B cell (primary cell): ENCODE measurements around the gene NDUFV2. TPM values are rescaled to one million over a fixed set of nuclear protein-coding genes. Genes with fewer than 3 reads are reported as not detected.
"Not testable (repeated sequence)": the region's sequence is repeated elsewhere in the genome, so short reads cannot be mapped to it uniquely, and the experiment has no call there.

Experiments used
- ATAC-seq: fragments of 200-7000 bp; cut with Tn5 transposase; one replicate; pipeline ENCODE4 v1.10.0; 2021; ENCODE audit warnings: low read depth, mild to moderate bottlenecking, moderate number of reproducible peaks, moderate library complexity
- CTCF ChIA-PET: fragments of 350-600 bp; sonication (Branson Sonifier 250); formaldehyde crosslinking; loops from one replicate; lab custom pipeline; 2021; ENCODE audit warnings: antibody characterized with exemption, inconsistent platforms; lab: Charles Lee
- POLR2A ChIA-PET: fragments of 350-600 bp; sonication (Branson Sonifier 250); formaldehyde crosslinking; loops from one replicate; lab custom pipeline; 2021; ENCODE audit warnings: antibody characterized with exemption; lab: Charles Lee
- DNase-seq: peaks from one replicate; pipeline ENCODE4 v3.0.0; 2013
- H2AFZ ChIP-seq: 2 replicates; pipeline ENCODE4 v1.6.1; 2012; ENCODE audit warnings: mild to moderate bottlenecking, low read depth, low read length; ENCODE audit not compliant: insufficient read depth, poor library complexity, severe bottlenecking
- H3K27ac ChIP-seq, 2 donors: 1 replicate in 1 of 2; 2 replicates in 1 of 2; pipeline ENCODE4 v1.5.1; 2012 to 2013; ENCODE audit warnings: low read length in 2 of 2, mild to moderate bottlenecking in 2 of 2, moderate library complexity in 1 of 2
- H3K27me3 ChIP-seq, 4 experiments: fragments of 200-600 bp in 1 of 4; sonication (generic) in 1 of 4; replicated peaks in 1 of 4; 1 replicate in 2 of 4; 2 replicates in 2 of 4; pipeline versions ENCODE4 v1.6.1 to v1.7.0; 2013 to 2016; ENCODE audit warnings: low read length in 3 of 4, mild to moderate bottlenecking in 2 of 4, mixed read lengths in 1 of 4, moderate library complexity in 1 of 4; ENCODE audit not compliant: insufficient read depth in 4 of 4, control insufficient read depth in 3 of 4; ENCODE audit errors: control extremely low read depth in 1 of 4
- H3K36me3 ChIP-seq, 2 experiments: replicated peaks in 1 of 2; 1 replicate in 1 of 2; 2 replicates in 1 of 2; pipeline versions ENCODE4 v1.6.1 to v1.7.1; 2013; ENCODE audit warnings: low read length in 1 of 2; ENCODE audit not compliant: insufficient read depth in 2 of 2, control insufficient read depth in 1 of 2; ENCODE audit errors: control extremely low read depth in 1 of 2, extremely low read depth in 1 of 2
- H3K4me1 ChIP-seq, 2 donors: fragments of 200-600 bp in 1 of 2; sonication (generic) in 1 of 2; 1 replicate in 1 of 2; 2 replicates in 1 of 2; pipeline versions ENCODE4 v1.5.1 to v1.6.1; 2013 to 2017; ENCODE audit warnings: low read length in 2 of 2; ENCODE audit not compliant: control insufficient read depth in 2 of 2, insufficient read depth in 2 of 2
- H3K4me2 ChIP-seq: replicated peaks from 2 replicates; pipeline ENCODE3; 2012; ENCODE audit warnings: mild to moderate bottlenecking, low read depth, low read length; ENCODE audit not compliant: poor library complexity, severe bottlenecking
- H3K4me3 ChIP-seq, 5 experiments: fragments of 200-600 bp in 1 of 5; sonication (generic) in 1 of 5; 1 replicate in 3 of 5; 2 replicates in 2 of 5; pipeline versions ENCODE4 v1.5.1 to v1.7.0; 2011 to 2016; ENCODE audit warnings: low read length in 4 of 5, mild to moderate bottlenecking in 4 of 5, low read depth in 2 of 5, control low read depth in 1 of 5, moderate library complexity in 1 of 5; ENCODE audit not compliant: insufficient read depth in 1 of 5; ENCODE audit errors: control extremely low read depth in 1 of 5, extremely low read depth in 1 of 5
- H3K79me2 ChIP-seq: fragments of 200-600 bp; sonication (generic); one replicate; pipeline ENCODE4 v1.6.0; 2016; ENCODE audit warnings: low read length; ENCODE audit not compliant: control insufficient read depth, insufficient read depth
- H3K9ac ChIP-seq: fragments of 200-600 bp; sonication (generic); 2 replicates; pipeline ENCODE4 v1.6.1; 2017; ENCODE audit warnings: mild to moderate bottlenecking, low read length, moderate library complexity
- H3K9me3 ChIP-seq, 3 donors: one replicate each; pipeline versions ENCODE4 v1.6.1 to v1.7.1; 2013; ENCODE audit warnings: low read length in 2 of 3; ENCODE audit not compliant: control insufficient read depth in 2 of 3, insufficient read depth in 1 of 3; ENCODE audit errors: control extremely low read depth in 1 of 3
- H4K20me1 ChIP-seq: 2 replicates; pipeline ENCODE4 v1.6.0; 2012; ENCODE audit warnings: mild to moderate bottlenecking, low read length; ENCODE audit not compliant: insufficient read depth, control insufficient read depth, poor library complexity, severe bottlenecking
- H3K27ac Mint-ChIP-seq: one replicate; pipeline ENCODE4 v1.8.0; 2021; ENCODE audit warnings: mixed read lengths
- H3K27me3 Mint-ChIP-seq: one replicate; pipeline ENCODE4 v1.8.0; 2021; ENCODE audit warnings: mixed read lengths
- H3K4me1 Mint-ChIP-seq: one replicate; pipeline ENCODE4 v1.8.0; 2021; ENCODE audit warnings: mixed read lengths
- H3K4me3 Mint-ChIP-seq: one replicate; pipeline ENCODE4 v1.8.0; 2021; ENCODE audit warnings: mixed read lengths
- H3K9me3 Mint-ChIP-seq: one replicate; pipeline ENCODE4 v1.8.0; 2022; ENCODE audit warnings: mixed read lengths; ENCODE audit not compliant: insufficient read depth
- CTCF ChIP-seq: fragments of 200-600 bp; IDR thresholded peaks from one replicate; pipeline ENCODE4 v1.8.0; 2022; ENCODE audit warnings: antibody characterized with exemption, mild to moderate bottlenecking
- EZH2 ChIP-seq: IDR thresholded peaks from 2 replicates; pipeline ENCODE4 v1.6.1; 2012; ENCODE audit warnings: borderline replicate concordance, low read depth, mild to moderate bottlenecking, moderate library complexity, low read length; ENCODE audit not compliant: insufficient read depth, poor library complexity, severe bottlenecking
- WGBS: methylation state at CpG from one replicate; pipeline ENCODE4 v1.1.5; 2013; ENCODE audit warnings: missing lambda C conversion rate; ENCODE audit not compliant: insufficient coverage; 5-methylcytosine and 5-hydroxymethylcytosine counted together
- intact Hi-C: fragments of 100-400 bp; cut with micrococcal nuclease; formaldehyde crosslinking; loops from one replicate; pipeline ENCODE4 v1.10.0; 2022
- polyA plus RNA-seq: library from polyadenylated mRNA; depleted of rRNA; stranded (reverse); fragments of >200 nt; gene quantifications from 2 replicates; pipeline ENCODE4 v1.2.3, GENCODE V29; 2012
- total RNA-seq, 2 donors: library from RNA; stranded (reverse); fragments of 120-200 nt in 1 of 2; gene quantifications; 1 replicate in 1 of 2; 2 replicates in 1 of 2; pipeline versions ENCODE4 v1.2.3 to v1.2.4, GENCODE V29; 2013 to 2022

Gene NDUFV2
- total and polyA plus RNA-seq, 2 donors (not counting 1 experiment from before 2014, with no cell fraction given): 44.4 to 137 TPM

GRCh38 chr18:9160014-9160413 lies 57.5 kb downstream of the NDUFV2 start:
- DNase-seq (no peak), ATAC-seq (no peak)
- Mint-ChIP-seq H3K4me1 (peaks cover 55% of the 10 kb centered on the region), H3K4me3 (no peak overlapping the region), H3K27me3 (no peaks in the 10 kb centered on the region), H3K9me3 (peaks cover 13% of the 10 kb centered on the region), H3K27ac (no peak overlapping the region)
- H3K4me3 ChIP-seq: no peak overlapping the region
- peaks cover 99% of the 10 kb centered on the region for H3K79me2 ChIP-seq
- H3K27ac ChIP-seq: no peak overlapping the region
- H3K4me2 ChIP-seq: no peak overlapping the region
- H2AFZ ChIP-seq: no peak overlapping the region
- no peak overlapping the region for H3K9ac ChIP-seq
- 100% methylated on average over 1 of the region's 4 CpGs for WGBS
- H3K4me1 ChIP-seq: peaks cover 0 to 22% of the 10 kb centered on the region in 2 donors
- H3K36me3 ChIP-seq: peaks cover 1 to 14% of the 10 kb centered on the region in 2 experiments
- TF ChIP-seq CTCF (no peak), EZH2 (no peak)
- peaks cover 92% of the 10 kb centered on the region for H4K20me1 ChIP-seq
- ChIA-PET CTCF (interaction anchor here (0.7 to 1.6 kb wide), 4 partner anchors 8 to 94 kb away, joined by 3 to 4 read pairs (median 3); no protein-coding TSS in a partner anchor), POLR2A (no interaction called here)
- intact Hi-C loops: no loop called here
- H3K9me3 ChIP-seq: peaks cover 0 to 12% (median 7%) of the 10 kb centered on the region in 3 donors
- no peaks in the 10 kb centered on the region for H3K27me3 ChIP-seq

- H3K9ac ChIP-seq, ATAC-seq, H3K27ac Mint-ChIP-seq, DNase-seq, CTCF ChIA-PET, H3K27me3 ChIP-seq, H3K4me3 Mint-ChIP-seq, H3K27me3 Mint-ChIP-seq, H3K27ac ChIP-seq, H3K4me2 ChIP-seq, intact Hi-C loops, H3K4me3 ChIP-seq, POLR2A ChIA-PET, H2AFZ ChIP-seq: not testable (repeated sequence)
- Mint-ChIP-seq H3K4me1 (peaks cover 47% of the 10 kb centered on the region), H3K9me3 (peaks cover 15% of the 10 kb centered on the region)
- Histone ChIP-seq H3K36me3 (peaks cover 1 to 14% of the 10 kb centered on the region in 2 experiments), H3K4me1 (peaks cover 0 to 14% of the 10 kb centered on the region in 2 donors), H3K79me2 (peaks cover 80% of the 10 kb centered on the region), H4K20me1 (peaks cover 74% of the 10 kb centered on the region), H3K9me3 (peaks cover 0 to 12% (median 7%) of the 10 kb centered on the region in 3 donors)
- WGBS: 100% methylated on average over 1 of the region's 4 CpGs
Observed at GRCh38 chr18:9162663-9163062, 60.2 kb downstream of the NDUFV2 start.

GRCh38 chr18:9164149-9164548 lies 61.6 kb downstream of the NDUFV2 start:
- DNase-seq, intact Hi-C loops, H3K27ac Mint-ChIP-seq, H3K27me3 ChIP-seq, H3K27me3 Mint-ChIP-seq, H3K9ac ChIP-seq, H3K27ac ChIP-seq, H3K4me2 ChIP-seq, POLR2A ChIA-PET, H3K36me3 ChIP-seq, H3K4me1 ChIP-seq, H3K4me3 Mint-ChIP-seq, CTCF ChIA-PET, ATAC-seq, H2AFZ ChIP-seq, H3K4me3 ChIP-seq: not testable (repeated sequence)
- Histone ChIP-seq H3K79me2 (peaks cover 71% of the 10 kb centered on the region), H3K9me3 (peaks cover 0 to 12% (median 7%) of the 10 kb centered on the region in 3 donors), H4K20me1 (peaks cover 59% of the 10 kb centered on the region)
- Mint-ChIP-seq H3K9me3 (peaks cover 15% of the 10 kb centered on the region), H3K4me1 (peaks cover 42% of the 10 kb centered on the region)
